Measurements from ENCODE around the gene STON2.

Gene STON2

DNA sequence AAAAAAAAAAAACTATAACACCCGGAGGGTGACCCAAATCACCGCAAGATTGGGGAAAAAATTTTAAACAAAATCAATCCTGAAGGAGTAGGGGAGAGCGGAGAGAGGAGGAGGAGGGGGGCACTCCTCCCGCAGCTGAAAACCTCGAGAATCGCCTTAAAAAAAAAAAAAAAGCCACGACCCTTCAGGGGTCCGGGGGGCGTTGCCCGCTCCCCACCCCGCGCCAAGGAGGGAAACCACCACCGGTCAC lies 179.6 kb downstream of the STON2 start:
- TF ChIP-seq, protein P1, sequence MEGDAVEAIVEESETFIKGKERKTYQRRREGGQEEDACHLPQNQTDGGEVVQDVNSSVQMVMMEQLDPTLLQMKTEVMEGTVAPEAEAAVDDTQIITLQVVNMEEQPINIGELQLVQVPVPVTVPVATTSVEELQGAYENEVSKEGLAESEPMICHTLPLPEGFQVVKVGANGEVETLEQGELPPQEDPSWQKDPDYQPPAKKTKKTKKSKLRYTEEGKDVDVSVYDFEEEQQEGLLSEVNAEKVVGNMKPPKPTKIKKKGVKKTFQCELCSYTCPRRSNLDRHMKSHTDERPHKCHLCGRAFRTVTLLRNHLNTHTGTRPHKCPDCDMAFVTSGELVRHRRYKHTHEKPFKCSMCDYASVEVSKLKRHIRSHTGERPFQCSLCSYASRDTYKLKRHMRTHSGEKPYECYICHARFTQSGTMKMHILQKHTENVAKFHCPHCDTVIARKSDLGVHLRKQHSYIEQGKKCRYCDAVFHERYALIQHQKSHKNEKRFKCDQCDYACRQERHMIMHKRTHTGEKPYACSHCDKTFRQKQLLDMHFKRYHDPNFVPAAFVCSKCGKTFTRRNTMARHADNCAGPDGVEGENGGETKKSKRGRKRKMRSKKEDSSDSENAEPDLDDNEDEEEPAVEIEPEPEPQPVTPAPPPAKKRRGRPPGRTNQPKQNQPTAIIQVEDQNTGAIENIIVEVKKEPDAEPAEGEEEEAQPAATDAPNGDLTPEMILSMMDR (conservative IDR thresholded peaks at IDR 0.05; ENCODE audit: control insufficient read depth, insufficient read depth, low read depth, low read length) = no peak
- H3K4me3 ChIP-seq (ENCODE audit: control insufficient read depth, low read depth, low read length) = peak overlapping the region; percentile 85
- DNase-seq (ENCODE audit: low read depth) = no peak

DNA sequence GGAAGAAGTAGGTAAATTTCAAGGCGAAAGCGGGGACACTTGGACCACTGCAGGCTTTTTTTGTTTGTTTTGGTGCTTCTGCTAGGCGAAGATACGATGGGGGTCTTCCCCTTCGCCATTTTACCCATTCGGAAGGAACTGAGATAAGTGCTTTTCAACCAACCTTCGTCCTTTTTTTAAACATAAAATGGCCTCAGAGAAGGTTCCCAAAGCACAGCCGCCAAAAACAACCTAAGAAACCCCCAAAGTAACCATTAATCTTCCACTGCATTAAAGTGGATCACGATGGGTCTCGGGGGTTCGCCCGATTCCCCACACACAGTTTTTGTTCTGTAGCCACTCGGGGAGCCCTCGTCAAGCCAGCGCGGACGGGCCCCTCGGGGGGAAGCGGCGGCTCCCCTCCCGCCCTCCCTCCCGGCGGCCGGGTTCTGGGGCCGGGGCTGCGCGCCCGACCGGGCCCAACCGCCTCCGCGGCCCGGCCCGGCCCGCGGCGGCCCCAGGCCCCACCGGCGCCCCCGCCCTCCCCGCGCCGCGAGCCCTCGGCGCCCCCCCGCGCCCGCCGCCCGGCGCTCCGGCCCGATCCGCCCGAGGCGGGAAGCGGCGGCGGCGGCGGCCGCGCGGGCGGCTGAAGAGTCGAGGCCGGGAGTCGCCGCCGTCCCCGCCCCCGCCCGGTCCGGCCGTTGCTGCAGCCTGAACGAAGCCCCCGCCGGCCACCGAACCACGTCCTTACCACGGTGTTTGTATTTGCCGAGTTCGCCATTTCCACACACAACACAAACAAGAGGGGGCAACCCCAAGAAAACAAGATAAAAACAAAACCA lies 180.2 kb downstream of the STON2 start:
- DNase-seq (ENCODE audit: low read depth) = peak; percentile 16
- H3K4me3 ChIP-seq (ENCODE audit: control insufficient read depth, low read depth, low read length) = peak overlapping the region; percentile 94
- TF ChIP-seq, protein P1 (conservative IDR thresholded peaks at IDR 0.05; ENCODE audit: control insufficient read depth, insufficient read depth, low read depth, low read length) = no peak

DNA sequence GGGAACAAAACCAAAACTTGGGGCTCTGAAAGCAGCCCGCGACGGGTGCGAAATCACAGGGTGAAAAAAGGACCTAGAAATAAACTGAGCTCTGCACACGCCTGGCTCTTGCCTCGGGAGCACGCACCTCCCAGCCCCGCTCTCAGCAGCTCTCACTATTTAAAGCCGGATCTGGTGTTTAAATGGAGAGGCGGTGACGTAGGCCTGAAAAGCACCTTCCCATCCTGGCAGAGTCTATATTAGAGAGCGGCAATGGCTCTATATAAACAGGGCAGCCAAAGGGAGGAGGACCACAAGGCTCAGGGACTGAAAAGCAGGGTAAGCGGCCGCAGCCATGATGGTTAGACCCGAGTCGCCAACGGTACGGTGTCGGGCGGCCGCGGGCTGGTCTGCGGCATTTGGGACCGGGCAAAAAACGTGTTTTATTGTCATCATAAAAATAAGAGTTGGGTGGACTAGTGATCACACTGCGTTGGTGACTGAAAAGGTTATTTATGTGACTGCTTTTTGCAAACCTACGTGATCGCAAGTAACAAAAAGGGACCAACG lies 180.8 kb downstream of the STON2 start:
- TF ChIP-seq, protein P1 (conservative IDR thresholded peaks at IDR 0.05; ENCODE audit: control insufficient read depth, insufficient read depth, low read depth, low read length) = no peak
- H3K4me3 ChIP-seq (ENCODE audit: control insufficient read depth, low read depth, low read length) = peak overlapping the region; percentile 94
- peak; percentile 97 for DNase-seq (ENCODE audit: low read depth)

DNA sequence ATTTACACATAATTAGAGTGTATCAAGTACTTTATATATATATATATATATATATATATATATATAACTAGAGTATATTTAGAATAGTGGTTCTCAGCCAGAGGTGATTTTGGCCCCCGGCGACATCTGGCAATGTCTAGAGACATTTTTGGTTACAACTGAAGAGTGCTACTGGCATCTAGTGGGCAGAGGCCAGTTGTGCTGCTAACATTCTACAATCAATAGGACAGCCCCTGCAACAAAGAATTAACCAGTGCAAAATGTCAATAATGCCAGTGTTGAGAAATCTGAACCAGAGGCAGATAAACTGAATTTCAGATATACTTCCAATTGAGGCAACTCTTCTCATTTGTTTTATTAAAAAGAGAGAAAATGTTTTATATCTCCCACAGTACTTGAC lies 188.3 kb downstream of the STON2 start:
- TF ChIP-seq, protein P1 (conservative IDR thresholded peaks at IDR 0.05; ENCODE audit: control insufficient read depth, insufficient read depth, low read depth, low read length) = peak; percentile 46
- DNase-seq (ENCODE audit: low read depth) = peak; percentile 41
- H3K4me3 ChIP-seq (ENCODE audit: control insufficient read depth, low read depth, low read length) = no peak overlapping the region

All from fibroblast of mammary gland (primary cell).